Right cardiac atrium (tissue), 5 donors: ENCODE results near the gene WDR44. TPM values are rescaled to one million over a fixed set of nuclear protein-coding genes. Genes with fewer than 3 reads are reported as not detected.
"Not testable (repeated sequence)": the region's sequence is repeated elsewhere in the genome, so short reads cannot be mapped to it uniquely, and the experiment has no call there.

Source experiments
- ATAC-seq, 2 donors: fragments of 200-7000 bp; cut with Tn5 transposase; one replicate each; pipeline versions ENCODE4 v1.8.0 to v1.9.1; 2020; ENCODE audit warnings: moderate library complexity in 2 of 2, mild to moderate bottlenecking in 1 of 2
- DNase-seq, 3 donors: peaks; one replicate each; pipeline ENCODE4 v3.0.0-alpha.2; 2020
- H3K27ac ChIP-seq: one replicate; pipeline ENCODE4 v1.5.1; 2013; ENCODE audit warnings: mild to moderate bottlenecking, low read length, control low read depth, moderate library complexity
- H3K27me3 ChIP-seq: one replicate; pipeline ENCODE4 v1.6.1; 2013; ENCODE audit not compliant: control insufficient read depth, insufficient read depth
- H3K4me1 ChIP-seq: one replicate; pipeline ENCODE4 v1.6.1; 2013; ENCODE audit warnings: low read length; ENCODE audit not compliant: control insufficient read depth, insufficient read depth
- H3K4me3 ChIP-seq: one replicate; pipeline ENCODE4 v1.5.1; 2013; ENCODE audit warnings: low read length, control low read depth
- H3K9me3 ChIP-seq: one replicate; pipeline ENCODE4 v1.6.1; 2013; ENCODE audit warnings: low read length; ENCODE audit not compliant: control insufficient read depth
- WGBS: extraction: QIAGEN DNeasy Blood & Tissue Kit; methylation state at CpG from one replicate; pipeline ENCODE4 v1.1.7; 2013; 5-methylcytosine and 5-hydroxymethylcytosine counted together
- intact Hi-C, 4 donors: fragments of 100-400 bp; cut with DNase I; formaldehyde crosslinking; loops; one replicate each; pipeline versions ENCODE4 v1.11.0 to v1.14.0; 2022 to 2023
- polyA plus RNA-seq: library from polyadenylated mRNA; stranded (reverse); fragments of 200-250 nt; gene quantifications from one replicate; pipeline ENCODE4 v1.2.3, GENCODE V29; 2013
- total RNA-seq, 4 donors: library from RNA; stranded (reverse); fragmentation: NEBNext Ultra II Directional; extraction: Animal tissue kit (Norgen Biotek cat#: 25700); gene quantifications; one replicate each; pipeline ENCODE4 v1.2.1, GENCODE V29; 2021
- donor health status: healthy with polysubstance abuse.
- donor health status: DM: no; HTN: yes; CAD: no.
- donor health status: DM: no; HTN: no; CAD: no.
- donor health status: DM: no; HTN: yes; CAD: no; lungs with severe emphysema.
- donor health status: DM: yes; HTN: yes; CAD: no.

Gene WDR44
- total and polyA plus RNA-seq, 5 donors: 4.6 to 12.5 (median 11.3) TPM

DNA sequence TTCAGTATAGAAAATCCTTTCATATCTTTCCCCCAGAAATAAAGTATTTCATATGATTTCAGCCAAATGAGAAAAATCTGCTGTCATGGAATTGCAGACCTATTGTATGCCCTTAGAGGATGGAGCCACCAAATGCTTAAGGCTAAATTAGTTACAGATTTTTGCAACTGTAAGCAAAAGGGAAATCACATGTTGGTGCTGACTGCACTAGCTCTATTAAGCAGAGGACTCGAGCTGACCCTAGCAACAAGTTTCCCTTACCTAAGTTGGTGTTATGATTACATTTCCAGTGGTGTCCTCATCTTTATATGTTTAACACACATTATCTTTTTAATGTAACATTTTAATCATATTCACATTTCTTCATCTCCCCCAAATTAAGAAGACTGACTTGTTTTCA, 91.4 kb downstream of the WDR44 start:
- intact Hi-C loops: no loop called here
- DNase-seq: no peak
- no peaks in the 10 kb centered on the region for H3K4me1 ChIP-seq
- WGBS: 75% methylated on average over 1 of the region's 1 CpG
- no peaks in the 10 kb centered on the region for H3K27me3 ChIP-seq
- no peak overlapping the region for H3K27ac ChIP-seq
- no peaks in the 10 kb centered on the region for H3K9me3 ChIP-seq
- H3K4me3 ChIP-seq: no peak overlapping the region
- no peak for ATAC-seq

DNA sequence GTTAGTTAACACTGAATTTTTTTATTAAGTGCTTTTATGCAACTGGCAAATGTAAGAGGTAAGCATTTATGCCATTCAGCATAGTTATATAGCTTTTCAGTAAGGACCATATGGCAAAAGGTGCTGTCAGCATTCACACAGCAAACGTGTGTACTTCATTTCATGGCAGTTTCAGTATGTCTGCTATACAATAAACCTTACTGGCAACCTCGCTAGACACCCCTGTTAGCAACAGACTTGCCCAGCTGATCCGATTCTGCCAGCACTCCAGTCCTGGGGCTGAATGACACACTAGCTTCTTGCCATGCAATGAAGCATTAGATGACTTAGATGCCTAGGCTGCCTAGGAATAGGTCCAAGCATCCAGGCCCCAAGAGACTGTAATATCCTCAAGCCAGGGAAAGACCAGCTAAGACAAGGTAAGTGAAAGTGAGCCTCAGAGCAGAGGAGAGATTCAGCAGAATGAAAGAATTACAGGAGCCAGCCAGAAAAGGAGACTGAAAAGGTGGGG, 102.4 kb downstream of the WDR44 start:
- intact Hi-C loops: no loop called here
- H3K27ac ChIP-seq: no peak overlapping the region
- H3K27me3 ChIP-seq: no peaks in the 10 kb centered on the region
- H3K4me3 ChIP-seq: no peak overlapping the region
- ATAC-seq (no peak), DNase-seq (no peak)
- no peaks in the 10 kb centered on the region for H3K4me1 ChIP-seq
- no peaks in the 10 kb centered on the region for H3K9me3 ChIP-seq
- 90% methylated on average over 3 of the region's 3 CpGs for WGBS

DNA sequence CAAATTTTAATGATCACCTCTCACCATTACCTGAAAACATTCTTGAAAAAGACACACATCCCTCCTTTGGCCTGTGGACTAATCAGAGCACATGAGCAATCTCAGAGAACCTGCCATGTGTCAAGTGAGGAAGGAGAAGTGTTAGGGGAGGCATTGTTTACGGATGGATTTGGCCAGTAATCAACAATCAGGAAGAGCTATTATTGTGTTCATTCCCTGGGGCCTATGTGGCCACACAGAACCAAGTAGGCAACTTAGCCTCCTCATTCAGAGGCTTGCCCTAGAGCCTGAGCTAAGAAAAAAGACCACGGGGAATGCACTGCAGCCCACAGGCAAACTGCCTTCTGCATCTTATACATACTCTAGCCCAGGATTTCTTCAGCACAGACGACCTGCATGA, 109.1 kb downstream of the WDR44 start:
- H3K9me3 ChIP-seq: no peaks in the 10 kb centered on the region
- H3K27ac ChIP-seq: no peak overlapping the region
- WGBS: 62% methylated on average over 3 of the region's 3 CpGs
- ATAC-seq (no peak), DNase-seq (no peak)
- H3K4me1 ChIP-seq: no peaks in the 10 kb centered on the region
- intact Hi-C loops: no loop called here
- no peak overlapping the region for H3K4me3 ChIP-seq
- H3K27me3 ChIP-seq: no peaks in the 10 kb centered on the region

DNA sequence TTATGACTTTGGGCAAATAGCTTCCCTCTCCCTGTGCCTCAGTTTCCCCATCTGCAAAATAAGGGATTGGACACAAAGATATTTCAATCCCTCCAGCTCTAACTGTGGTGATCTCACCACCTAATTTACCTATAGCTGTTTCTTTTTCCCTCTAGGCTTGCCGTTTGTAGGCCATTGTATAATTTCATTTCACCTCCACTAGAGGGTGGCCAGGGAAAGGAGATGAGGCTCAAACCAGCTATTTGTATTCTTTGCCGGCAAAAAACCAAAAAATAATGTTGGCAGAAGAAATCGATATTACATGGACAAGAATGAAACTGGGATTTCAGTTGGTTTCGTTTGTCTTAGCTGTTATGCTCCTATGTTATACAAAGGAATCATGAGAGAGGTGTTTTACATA, 113.6 kb downstream of the WDR44 start:
- Histone ChIP-seq H3K9me3 (no peaks in the 10 kb centered on the region), H3K27ac (no peak overlapping the region), H3K4me1 (no peaks in the 10 kb centered on the region), H3K27me3 (no peaks in the 10 kb centered on the region), H3K4me3 (no peak overlapping the region)
- intact Hi-C loops: no loop called here
- 8% methylated on average over 4 of the region's 4 CpGs for WGBS
- ATAC-seq (no peak), DNase-seq (no peak)

DNA sequence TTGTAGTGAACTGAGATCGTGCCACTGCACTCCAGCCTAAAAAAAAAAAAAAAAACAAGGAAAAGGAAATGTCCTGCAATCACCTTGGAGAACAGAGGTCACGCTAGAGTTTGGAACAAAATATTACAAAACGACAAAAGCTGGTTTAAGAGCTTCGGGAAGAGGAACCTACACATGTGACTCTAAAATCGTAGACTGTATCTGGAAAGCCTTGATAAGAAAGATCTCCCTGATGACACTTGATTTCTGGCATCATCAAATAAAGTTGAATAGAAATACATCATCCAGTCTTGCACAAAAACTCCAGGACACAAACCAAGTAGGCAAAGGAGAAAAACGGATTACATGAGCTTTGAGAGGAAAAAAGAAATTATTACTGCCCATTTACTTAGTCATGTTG, 118.6 kb downstream of the WDR44 start:
- no peak overlapping the region for H3K27ac ChIP-seq
- H3K4me3 ChIP-seq: no peak overlapping the region
- no peaks in the 10 kb centered on the region for H3K27me3 ChIP-seq
- intact Hi-C loops: no loop called here
- no peaks in the 10 kb centered on the region for H3K9me3 ChIP-seq
- WGBS: 54% methylated on average over 6 of the region's 6 CpGs
- H3K4me1 ChIP-seq: no peaks in the 10 kb centered on the region
- DNase-seq: no peak
- no peak for ATAC-seq

DNA sequence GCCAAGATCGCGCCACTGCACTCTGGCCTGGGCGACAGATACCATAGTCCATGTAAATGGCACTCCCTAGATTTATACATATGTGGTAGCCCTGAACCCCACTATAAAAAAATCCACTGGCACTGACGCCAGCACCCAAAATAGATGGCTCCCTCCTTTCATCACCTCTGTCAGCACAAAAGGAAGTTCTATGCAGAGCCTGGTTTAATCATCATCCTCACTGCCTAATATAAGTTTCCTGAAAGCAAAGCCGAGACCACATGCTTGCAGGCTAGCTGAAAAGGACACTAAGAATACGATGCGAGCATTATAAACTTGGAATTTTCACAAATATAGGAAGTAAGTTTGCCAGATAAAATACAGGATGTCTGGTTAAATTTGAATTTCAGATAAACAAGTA, 122.2 kb downstream of the WDR44 start:
- no peaks in the 10 kb centered on the region for H3K27me3 ChIP-seq
- H3K4me1 ChIP-seq: no peaks in the 10 kb centered on the region
- intact Hi-C loops: no loop called here
- no peak overlapping the region for H3K27ac ChIP-seq
- no peaks in the 10 kb centered on the region for H3K9me3 ChIP-seq
- 41% methylated on average over 7 of the region's 7 CpGs for WGBS
- ATAC-seq (no peak), DNase-seq (no peak)
- no peak overlapping the region for H3K4me3 ChIP-seq

DNA sequence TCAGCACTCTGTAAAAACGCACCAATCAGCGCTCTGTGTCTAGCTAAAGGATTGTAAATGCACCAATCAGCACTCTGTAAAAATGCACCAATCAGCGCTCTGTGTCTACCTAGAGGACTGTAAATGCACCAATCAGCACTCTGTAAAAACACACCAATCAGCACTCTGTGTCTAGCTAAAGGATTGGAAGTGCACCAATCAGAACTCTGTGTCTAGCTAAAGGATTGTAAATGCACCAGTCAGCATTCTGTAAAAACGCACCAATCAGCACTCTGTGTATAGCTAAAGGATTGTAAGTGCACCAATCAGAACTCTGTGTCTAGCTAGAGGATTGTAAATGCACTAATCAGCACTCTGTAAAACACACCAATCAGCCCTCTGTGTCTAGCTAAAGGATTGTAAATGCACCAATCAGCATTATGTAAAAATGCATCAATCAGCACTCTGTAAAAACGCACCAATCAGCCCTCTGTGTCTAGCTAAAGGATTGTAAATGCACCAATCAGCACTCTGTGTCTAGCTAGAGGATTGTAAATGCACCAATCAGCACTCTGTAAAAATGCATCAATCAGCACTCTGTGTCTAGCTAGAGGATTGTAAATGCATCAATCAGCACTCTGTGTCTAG, 124.9 kb downstream of the WDR44 start:
- DNase-seq, H3K27ac ChIP-seq, ATAC-seq, intact Hi-C loops, H3K4me1 ChIP-seq, H3K9me3 ChIP-seq, H3K27me3 ChIP-seq, H3K4me3 ChIP-seq: not testable (repeated sequence)
- WGBS: 95% methylated on average over 5 of the region's 5 CpGs

DNA sequence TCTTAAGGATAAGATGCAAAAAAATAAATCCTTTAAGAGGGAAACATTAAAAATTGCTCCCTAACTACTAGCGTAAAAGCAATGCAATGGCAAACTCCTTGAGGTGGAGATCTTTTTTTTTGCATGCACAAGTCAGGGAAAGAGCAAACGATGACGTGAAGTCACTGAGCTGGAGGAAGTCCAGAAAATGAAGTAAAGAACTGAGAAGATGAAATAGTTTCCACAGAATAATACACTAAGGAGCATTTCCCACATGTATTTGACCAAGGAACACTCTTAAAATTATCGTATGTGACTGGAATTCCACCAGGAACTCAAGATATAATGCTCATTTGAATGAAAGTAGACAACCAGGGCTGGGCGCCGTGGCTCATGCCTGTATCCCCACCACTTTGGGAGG, 128.7 kb downstream of the WDR44 start:
- DNase-seq: no peak
- no peak for ATAC-seq
- WGBS: 53% methylated on average over 6 of the region's 6 CpGs
- Histone ChIP-seq H3K27ac (no peak overlapping the region), H3K9me3 (no peaks in the 10 kb centered on the region), H3K4me1 (no peaks in the 10 kb centered on the region), H3K27me3 (no peaks in the 10 kb centered on the region), H3K4me3 (no peak overlapping the region)
- intact Hi-C loops: no loop called here

DNA sequence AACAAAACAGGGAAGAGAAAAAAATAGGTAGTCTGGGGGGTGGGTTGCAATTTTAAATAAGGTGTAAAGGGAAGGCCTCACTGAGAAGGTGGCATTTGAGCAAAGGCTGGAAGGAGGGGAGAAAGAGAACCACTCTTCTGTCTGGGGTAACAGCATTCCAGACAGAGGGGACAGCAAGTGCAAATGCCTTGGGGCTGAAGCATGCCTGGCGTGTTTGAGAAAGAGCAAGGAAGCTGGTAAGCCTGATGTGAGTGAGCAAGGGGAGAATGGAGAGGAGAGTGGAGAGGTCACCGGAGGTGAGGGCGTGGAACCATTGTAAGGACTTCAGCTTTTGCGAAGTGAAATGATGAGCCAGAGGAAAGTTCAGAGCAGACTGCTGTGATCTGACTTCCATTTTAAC, 130.0 kb downstream of the WDR44 start:
- DNase-seq (no peak), ATAC-seq (no peak)
- intact Hi-C loops: no loop called here
- Histone ChIP-seq H3K27ac (no peak overlapping the region), H3K4me3 (no peak overlapping the region), H3K9me3 (no peaks in the 10 kb centered on the region), H3K27me3 (no peaks in the 10 kb centered on the region), H3K4me1 (no peaks in the 10 kb centered on the region)
- WGBS: 87% methylated on average over 4 of the region's 4 CpGs

DNA sequence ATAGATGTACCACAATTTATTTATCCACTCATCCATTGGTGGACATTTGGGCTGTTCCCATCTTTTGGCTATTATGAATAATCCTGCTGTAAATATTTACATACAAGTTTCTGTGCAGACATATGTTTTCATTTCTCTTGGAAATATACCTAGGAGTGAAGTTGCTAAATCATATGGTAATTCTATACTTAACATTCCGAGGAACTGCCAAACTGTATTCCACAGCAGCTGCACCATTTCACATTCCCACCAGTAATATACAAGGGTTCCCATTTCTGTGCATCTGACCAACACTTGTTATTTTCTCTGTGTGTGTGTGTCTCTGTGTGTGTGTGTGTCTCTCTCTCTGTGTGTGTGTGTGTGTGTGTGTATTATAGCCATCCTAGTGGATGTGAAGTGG, 134.3 kb downstream of the WDR44 start:
- WGBS: 71% methylated on average over 1 of the region's 1 CpG

DNA sequence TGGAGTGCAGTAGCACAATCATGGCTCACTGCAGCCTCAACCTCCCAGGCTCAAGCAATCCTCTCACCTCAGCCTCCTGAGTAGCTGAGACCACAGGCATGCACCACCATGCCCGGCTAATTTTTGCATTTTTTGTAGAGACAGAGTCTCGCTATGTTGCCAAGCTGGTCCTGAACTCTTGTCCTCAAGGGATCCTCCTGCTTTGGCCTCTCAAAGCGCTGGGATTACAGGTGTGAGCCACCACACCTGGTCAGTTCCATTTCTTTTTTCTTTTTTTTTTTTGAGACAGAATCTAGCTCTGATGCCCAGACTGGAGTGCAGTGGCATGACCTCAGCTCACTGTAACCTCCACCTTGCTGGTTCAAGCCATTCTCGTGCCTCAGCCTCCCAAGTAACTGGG, 136.5 kb downstream of the WDR44 start:
- intact Hi-C loops: not testable (repeated sequence)

More for the DNA sequence above, 134.3 kb downstream of the WDR44 start:
- no peak overlapping the region for H3K27ac ChIP-seq
- H3K27me3 ChIP-seq: no peaks in the 10 kb centered on the region
- no peak overlapping the region for H3K4me3 ChIP-seq
- no peak for ATAC-seq
- intact Hi-C loops: no loop called here
- H3K9me3 ChIP-seq: no peaks in the 10 kb centered on the region
- no peaks in the 10 kb centered on the region for H3K4me1 ChIP-seq
- DNase-seq: no peak

More for the DNA sequence above, 136.5 kb downstream of the WDR44 start:
- ATAC-seq, H3K27me3 ChIP-seq, H3K9me3 ChIP-seq, H3K4me1 ChIP-seq, H3K4me3 ChIP-seq, H3K27ac ChIP-seq, DNase-seq: not testable (repeated sequence)
- 98% methylated on average over 4 of the region's 4 CpGs for WGBS
